ENCODE data around the gene PAK3. TPM values are rescaled to one million over a fixed set of nuclear protein-coding genes. Genes with fewer than 3 reads are reported as not detected.

The PAK3 gene
- total RNA-seq, 2 donors from 2014 or later = 7.1 to 11.6 TPM

GRCh38 chrX:111086591-111087006 lies 9.4 kb upstream of the PAK3 start:
- Histone ChIP-seq H3K36me3 (no peaks in the 10 kb centered on the region), H3K27ac (no peak overlapping the region), H3K4me1 (ENCODE audit: control insufficient read depth in 1 of 2, low read depth in 2 of 2) (no peaks in the 10 kb centered on the region), H3K27me3 (replicated peaks; ENCODE audit: insufficient read depth) (no peaks in the 10 kb centered on the region), H3K4me3 (no peak overlapping the region), H3K9me3 (no peaks in the 10 kb centered on the region)
- ATAC-seq (ENCODE audit: insufficient number of reproducible peaks, low FRiP score, low read depth) (no peak), DNase-seq (ENCODE audit: low spot score) (no peak)
- no peak for TF ChIP-seq CTCF (IDR thresholded peaks at IDR 0.05)

GRCh38 chrX:111088628-111089027 lies 7.4 kb upstream of the PAK3 start:
- H3K4me3 ChIP-seq = no peak overlapping the region
- no peak for DNase-seq (ENCODE audit: low spot score)
- H3K27ac ChIP-seq = no peak overlapping the region
- no peaks in the 10 kb centered on the region for H3K4me1 ChIP-seq (ENCODE audit: control insufficient read depth in 1 of 2, low read depth in 2 of 2)
- ATAC-seq (ENCODE audit: insufficient number of reproducible peaks, low FRiP score, low read depth) = no peak
- TF ChIP-seq CTCF (IDR thresholded peaks at IDR 0.05) = no peak
- H3K9me3 ChIP-seq = no peaks in the 10 kb centered on the region
- no peaks in the 10 kb centered on the region for H3K36me3 ChIP-seq
- no peaks in the 10 kb centered on the region for H3K27me3 ChIP-seq (replicated peaks; ENCODE audit: insufficient read depth)

- Histone ChIP-seq H3K27me3 (replicated peaks; ENCODE audit: insufficient read depth) (no peaks in the 10 kb centered on the region), H3K9me3 (no peaks in the 10 kb centered on the region), H3K27ac (no peak overlapping the region), H3K4me3 (no peak overlapping the region), H3K4me1 (ENCODE audit: control insufficient read depth in 1 of 2, low read depth in 2 of 2) (no peaks in the 10 kb centered on the region), H3K36me3 (no peaks in the 10 kb centered on the region)
- no peak for ATAC-seq (ENCODE audit: insufficient number of reproducible peaks, low FRiP score, low read depth)
- no peak for DNase-seq (ENCODE audit: low spot score)
- no peak for TF ChIP-seq CTCF (IDR thresholded peaks at IDR 0.05)
These were observed 5.5 kb upstream of the PAK3 start for GRCh38 chrX:111090458-111090857.

- peak; percentile 66 for TF ChIP-seq CTCF (IDR thresholded peaks at IDR 0.05)
- no peaks in the 10 kb centered on the region for H3K9me3 ChIP-seq
- DNase-seq (ENCODE audit: low spot score) (no peak), ATAC-seq (ENCODE audit: insufficient number of reproducible peaks, low FRiP score, low read depth) (no peak)
- no peaks in the 10 kb centered on the region for H3K27me3 ChIP-seq (replicated peaks; ENCODE audit: insufficient read depth)
- no peak overlapping the region for H3K4me3 ChIP-seq
- peaks cover 0 to 9% of the 10 kb centered on the region in 2 donors for H3K4me1 ChIP-seq (ENCODE audit: control insufficient read depth in 1 of 2, low read depth in 2 of 2)
- peak overlapping the region in 1 of 2 donors; percentile 63 for H3K27ac ChIP-seq
- no peaks in the 10 kb centered on the region for H3K36me3 ChIP-seq
These were observed 2.9 kb downstream of the PAK3 start for GRCh38 chrX:111098874-111099273.

- no peak for DNase-seq (ENCODE audit: low spot score)
- no peak overlapping the region for H3K27ac ChIP-seq
- no peak for ATAC-seq (ENCODE audit: insufficient number of reproducible peaks, low FRiP score, low read depth)
- H3K27me3 ChIP-seq (replicated peaks; ENCODE audit: insufficient read depth) = no peaks in the 10 kb centered on the region
- no peaks in the 10 kb centered on the region for H3K9me3 ChIP-seq
- peaks cover 0 to 9% of the 10 kb centered on the region in 2 donors for H3K4me1 ChIP-seq (ENCODE audit: control insufficient read depth in 1 of 2, low read depth in 2 of 2)
- peaks cover 5% of the 10 kb centered on the region for H3K36me3 ChIP-seq
- H3K4me3 ChIP-seq = no peak overlapping the region
- peak; percentile 29 for TF ChIP-seq CTCF (IDR thresholded peaks at IDR 0.05)
These were observed 4.2 kb downstream of the PAK3 start for GRCh38 chrX:111100191-111100590.
